Activated CD8-positive, alpha-beta T cell treated with anti-CD3 and anti-CD28 coated beads for 36 hours (primary cell): Measurements from ENCODE around the gene MYO10. TPM values are rescaled to one million over a fixed set of nuclear protein-coding genes. Genes with fewer than 3 reads are reported as not detected.

Experiments used
- ATAC-seq: fragments of 200-7000 bp; cut with Tn5 transposase; one replicate; pipeline ENCODE4 v1.10.0; 2021; ENCODE audit warnings: mild to moderate bottlenecking, moderate library complexity
- CTCF ChIA-PET: fragments of 350-600 bp; sonication (Branson Sonifier 250); formaldehyde crosslinking; loops from one replicate; lab custom pipeline; 2021; ENCODE audit warnings: antibody characterized with exemption; lab: Charles Lee
- POLR2A ChIA-PET: fragments of 350-600 bp; sonication (Branson Sonifier 250); formaldehyde crosslinking; loops from one replicate; lab custom pipeline; 2021; ENCODE audit warnings: antibody characterized with exemption; lab: Charles Lee
- DNase-seq: peaks from one replicate; pipeline ENCODE4 v3.0.0-alpha.2; 2020
- H3K27ac Mint-ChIP-seq: one replicate; pipeline ENCODE4 v1.8.0; 2021; ENCODE audit warnings: mild to moderate bottlenecking, mixed read lengths
- H3K27me3 Mint-ChIP-seq: one replicate; pipeline ENCODE4 v1.8.0; 2021; ENCODE audit warnings: mixed read lengths
- H3K36me3 Mint-ChIP-seq: one replicate; pipeline ENCODE4 v1.8.0; 2021; ENCODE audit warnings: low read depth, mixed read lengths
- H3K4me1 Mint-ChIP-seq: one replicate; pipeline ENCODE4 v1.8.0; 2021; ENCODE audit warnings: low read depth, mixed read lengths
- H3K4me3 Mint-ChIP-seq: one replicate; pipeline ENCODE4 v1.8.0; 2021; ENCODE audit warnings: mild to moderate bottlenecking, moderate library complexity, mixed read lengths
- H3K9me3 Mint-ChIP-seq: one replicate; pipeline ENCODE4 v1.8.0; 2021; ENCODE audit warnings: mixed read lengths
- intact Hi-C: fragments of 100-400 bp; cut with micrococcal nuclease; formaldehyde crosslinking; loops from one replicate; pipeline ENCODE4 v1.10.0; 2022
- total RNA-seq, 2 experiments: library from RNA; stranded (reverse); gene quantifications; one replicate each; pipeline ENCODE4 v1.2.3, GENCODE V29; 2021
- TF ChIP-seq, protein P1 (sequence below): fragments of 200-600 bp; IDR thresholded peaks from one replicate; pipeline ENCODE4 v1.8.0; 2022; ENCODE audit warnings: antibody characterized with exemption, mild to moderate bottlenecking

The MYO10 gene
- total RNA-seq, 2 experiments from 2014 or later, result 0.09 TPM; not detected in 1

- Mint-ChIP-seq H3K27me3 (no peaks in the 10 kb centered on the region), H3K36me3 (no peaks in the 10 kb centered on the region), H3K27ac (no peak overlapping the region), H3K9me3 (no peaks in the 10 kb centered on the region), H3K4me3 (no peak overlapping the region), H3K4me1 (no peaks in the 10 kb centered on the region)
- intact Hi-C loops, result no loop called here
- TF ChIP-seq, protein P1, sequence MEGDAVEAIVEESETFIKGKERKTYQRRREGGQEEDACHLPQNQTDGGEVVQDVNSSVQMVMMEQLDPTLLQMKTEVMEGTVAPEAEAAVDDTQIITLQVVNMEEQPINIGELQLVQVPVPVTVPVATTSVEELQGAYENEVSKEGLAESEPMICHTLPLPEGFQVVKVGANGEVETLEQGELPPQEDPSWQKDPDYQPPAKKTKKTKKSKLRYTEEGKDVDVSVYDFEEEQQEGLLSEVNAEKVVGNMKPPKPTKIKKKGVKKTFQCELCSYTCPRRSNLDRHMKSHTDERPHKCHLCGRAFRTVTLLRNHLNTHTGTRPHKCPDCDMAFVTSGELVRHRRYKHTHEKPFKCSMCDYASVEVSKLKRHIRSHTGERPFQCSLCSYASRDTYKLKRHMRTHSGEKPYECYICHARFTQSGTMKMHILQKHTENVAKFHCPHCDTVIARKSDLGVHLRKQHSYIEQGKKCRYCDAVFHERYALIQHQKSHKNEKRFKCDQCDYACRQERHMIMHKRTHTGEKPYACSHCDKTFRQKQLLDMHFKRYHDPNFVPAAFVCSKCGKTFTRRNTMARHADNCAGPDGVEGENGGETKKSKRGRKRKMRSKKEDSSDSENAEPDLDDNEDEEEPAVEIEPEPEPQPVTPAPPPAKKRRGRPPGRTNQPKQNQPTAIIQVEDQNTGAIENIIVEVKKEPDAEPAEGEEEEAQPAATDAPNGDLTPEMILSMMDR, result no peak
- ATAC-seq (no peak), DNase-seq (no peak)
- ChIA-PET CTCF (no interaction called here), POLR2A (no interaction called here)
These were observed 21.5 kb upstream of the MYO10 start for GRCh38 chr5:16957304-16958196.

DNA sequence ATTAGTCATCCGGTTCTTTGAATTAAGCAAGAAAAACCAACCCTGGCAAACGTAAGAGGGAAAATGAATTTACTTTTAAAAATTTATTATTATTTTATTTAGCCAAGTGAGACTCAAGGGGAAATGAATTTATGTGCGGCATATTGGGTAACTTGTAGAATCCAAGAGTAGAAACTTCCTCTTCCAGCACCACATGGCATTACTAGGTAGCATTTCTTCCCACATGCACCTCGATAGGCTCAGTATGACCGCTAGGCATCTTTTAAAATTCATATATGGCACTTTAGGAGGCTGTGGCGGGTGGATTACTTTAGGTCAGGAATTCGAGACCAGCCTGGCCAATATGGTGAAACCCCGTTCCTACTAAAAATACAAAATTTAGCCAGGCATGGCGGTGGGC is 17.6 kb upstream of the MYO10 start:
- H3K4me3 Mint-ChIP-seq, result no peak overlapping the region
- H3K9me3 Mint-ChIP-seq, result no peaks in the 10 kb centered on the region
- ChIA-PET CTCF (interaction anchor here (1.5 kb wide), 1 partner anchor 83 kb away, joined by 3 read pairs; no protein-coding TSS in a partner anchor), POLR2A (no interaction called here)
- intact Hi-C loops, result no loop called here
- no peak for ATAC-seq
- no peak for DNase-seq
- no peaks in the 10 kb centered on the region for H3K36me3 Mint-ChIP-seq
- no peaks in the 10 kb centered on the region for H3K27me3 Mint-ChIP-seq
- TF ChIP-seq, protein P1, result no peak
- no peaks in the 10 kb centered on the region for H3K4me1 Mint-ChIP-seq
- H3K27ac Mint-ChIP-seq, result no peak overlapping the region

- ChIA-PET POLR2A (no interaction called here), CTCF (interaction anchor here (1.5 kb wide), 1 partner anchor 83 kb away, joined by 3 read pairs; no protein-coding TSS in a partner anchor)
- no peak overlapping the region for H3K4me3 Mint-ChIP-seq
- TF ChIP-seq, protein P1, result no peak
- H3K4me1 Mint-ChIP-seq, result no peaks in the 10 kb centered on the region
- no peak overlapping the region for H3K27ac Mint-ChIP-seq
- no peaks in the 10 kb centered on the region for H3K36me3 Mint-ChIP-seq
- DNase-seq (no peak), ATAC-seq (no peak)
- intact Hi-C loops, result no loop called here
- H3K27me3 Mint-ChIP-seq, result no peaks in the 10 kb centered on the region
- peaks cover 3% of the 10 kb centered on the region for H3K9me3 Mint-ChIP-seq
These were observed 17.0 kb upstream of the MYO10 start for GRCh38 chr5:16952968-16953671.

DNA sequence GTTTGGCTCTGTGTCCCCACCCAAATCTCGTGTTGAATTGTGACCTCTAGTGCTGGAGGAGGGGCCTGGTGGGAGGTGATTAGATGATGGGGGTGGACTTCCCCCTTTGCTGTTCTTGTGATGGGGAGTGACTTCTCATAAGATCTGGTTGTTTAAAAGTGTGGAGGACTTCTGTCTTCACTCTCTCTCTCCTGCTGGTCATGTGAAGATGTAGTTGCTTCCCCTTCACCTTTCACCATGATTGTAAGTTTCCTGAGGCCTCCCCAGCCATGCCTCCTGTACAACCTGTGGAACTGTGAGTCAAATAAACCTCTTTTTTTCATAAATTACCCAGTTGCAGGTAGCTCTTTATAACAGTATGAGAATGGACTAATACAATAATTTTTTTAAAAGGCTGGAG is 10.6 kb upstream of the MYO10 start:
- no peak for DNase-seq

More for the DNA sequence above, 10.6 kb upstream of the MYO10 start:
- CTCF ChIA-PET, result no interaction called here
- Mint-ChIP-seq H3K27ac (no peak overlapping the region), H3K27me3 (peaks cover 3% of the 10 kb centered on the region), H3K36me3 (no peaks in the 10 kb centered on the region), H3K4me1 (no peaks in the 10 kb centered on the region), H3K4me3 (no peak overlapping the region), H3K9me3 (peaks cover 20% of the 10 kb centered on the region)
- intact Hi-C loops, result no loop called here
- TF ChIP-seq, protein P1, result no peak
- no peak for ATAC-seq
- POLR2A ChIA-PET, result no interaction called here
